ENCODE measurements around the gene ZNF521.
A peak's percentile ranks its signal among the peaks of the same experiment; 100 is the strongest.

Gene ZNF521

DNA sequence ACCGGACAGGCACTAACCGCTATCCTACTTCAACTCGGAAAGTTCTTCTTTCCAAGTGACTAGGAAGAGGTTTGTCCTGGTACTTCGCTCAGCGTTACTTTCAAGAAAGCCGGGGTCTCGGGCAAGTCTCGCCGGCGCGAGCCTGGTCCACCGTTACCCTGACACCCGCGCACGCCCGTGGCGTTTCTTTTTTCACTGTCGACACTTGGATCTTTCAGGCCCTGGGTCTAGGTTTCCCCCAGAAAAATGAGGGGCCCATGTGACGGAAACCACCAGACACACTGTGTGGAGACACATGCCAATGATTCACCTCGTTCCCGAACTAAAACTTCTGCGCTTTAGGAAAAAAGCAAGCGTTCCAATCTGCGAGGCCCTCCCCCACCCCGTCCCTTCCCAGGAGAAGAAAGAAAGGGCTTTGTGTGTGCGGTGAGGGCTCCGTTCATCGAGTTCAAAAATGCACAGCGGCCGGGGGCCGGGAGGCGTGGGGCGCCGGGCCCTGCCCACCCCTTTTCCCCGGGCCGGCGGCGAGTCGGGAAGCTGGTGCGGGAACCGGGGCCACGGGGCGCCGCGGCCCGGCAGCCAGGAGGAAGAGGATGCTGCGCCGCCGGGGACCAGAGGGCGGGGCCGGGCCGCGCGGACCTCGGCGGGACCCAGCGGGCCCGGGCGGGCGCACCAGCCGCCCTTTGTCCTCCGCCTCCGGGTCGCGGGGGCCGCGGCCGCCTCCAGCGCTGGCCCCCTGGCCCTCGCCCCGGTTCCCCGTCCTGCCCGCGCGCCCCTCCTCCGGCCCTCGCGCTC, 2.6 kb downstream of the ZNF521 start:
- TF ChIP-seq CTCF (IDR thresholded peaks at IDR 0.05; ENCODE audit: low read depth, low read length), result no peak
- H3K4me3 ChIP-seq (ENCODE audit: low read depth, low read length), result peak overlapping the region; percentile 84

DNA sequence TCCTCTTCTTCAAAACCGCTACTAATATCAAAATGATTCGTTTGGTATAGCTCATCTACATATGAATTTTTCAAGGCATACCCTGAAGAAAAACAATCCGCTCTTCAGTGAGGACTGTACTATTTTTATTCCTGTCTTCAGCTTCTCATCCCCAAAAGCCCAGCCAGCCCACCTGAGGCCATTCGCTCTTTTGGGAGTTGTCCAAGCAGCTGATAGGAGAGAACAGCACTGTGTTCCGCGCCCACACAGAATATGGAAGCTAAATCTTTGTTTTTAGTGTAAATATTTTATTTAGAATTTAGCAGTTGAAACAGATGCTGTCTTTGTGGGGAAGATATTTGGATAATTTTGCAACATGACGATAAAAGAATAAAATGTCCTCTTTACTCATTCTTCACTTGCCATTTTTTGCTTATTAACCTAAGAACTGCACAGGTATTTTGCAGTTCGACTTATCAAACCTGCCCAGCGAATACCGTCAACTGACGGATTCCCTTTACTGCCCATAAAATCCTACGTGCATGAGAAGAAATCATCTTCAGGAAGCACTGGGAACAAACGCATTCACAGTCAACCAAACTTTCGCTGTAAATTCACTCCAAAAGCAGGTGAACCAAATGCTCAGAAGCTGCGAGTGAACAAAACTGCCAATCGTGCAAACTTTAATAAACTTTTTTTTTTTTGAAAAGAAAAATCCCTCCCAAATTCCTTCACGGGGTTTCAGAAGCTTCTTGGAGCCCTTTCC, 3.4 kb downstream of the ZNF521 start:
- TF ChIP-seq CTCF (IDR thresholded peaks at IDR 0.05; ENCODE audit: low read depth, low read length), result no peak
- H3K4me3 ChIP-seq (ENCODE audit: low read depth, low read length), result peak overlapping the region; percentile 84

DNA sequence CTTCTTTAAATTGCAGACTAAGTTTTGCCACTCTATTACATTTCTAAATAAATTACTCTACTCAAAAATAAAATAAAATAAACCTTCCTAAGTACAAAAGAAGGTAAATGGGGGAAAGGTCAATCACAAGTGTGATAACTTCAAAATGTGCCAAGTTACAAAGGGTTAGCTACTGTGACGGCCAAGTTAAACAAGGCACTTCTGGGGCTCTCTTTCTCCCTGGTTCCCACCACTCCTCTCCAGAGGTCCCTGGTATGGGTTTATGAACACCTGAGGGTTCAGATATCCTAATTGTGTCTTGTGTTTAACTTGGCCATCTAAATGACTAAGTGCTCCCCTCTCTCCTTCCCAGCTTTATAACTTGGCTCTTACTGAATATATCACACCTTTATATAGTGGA, 5.4 kb downstream of the ZNF521 start:
- TF ChIP-seq CTCF (IDR thresholded peaks at IDR 0.05; ENCODE audit: low read depth, low read length), result no peak
- H3K4me3 ChIP-seq (ENCODE audit: low read depth, low read length), result no peak overlapping the region

GRCh38 chr18:25345081-25345866, 6.7 kb downstream of the ZNF521 start:
- H3K4me3 ChIP-seq (ENCODE audit: low read depth, low read length), result no peak overlapping the region
- no peak for TF ChIP-seq CTCF (IDR thresholded peaks at IDR 0.05; ENCODE audit: low read depth, low read length)

DNA sequence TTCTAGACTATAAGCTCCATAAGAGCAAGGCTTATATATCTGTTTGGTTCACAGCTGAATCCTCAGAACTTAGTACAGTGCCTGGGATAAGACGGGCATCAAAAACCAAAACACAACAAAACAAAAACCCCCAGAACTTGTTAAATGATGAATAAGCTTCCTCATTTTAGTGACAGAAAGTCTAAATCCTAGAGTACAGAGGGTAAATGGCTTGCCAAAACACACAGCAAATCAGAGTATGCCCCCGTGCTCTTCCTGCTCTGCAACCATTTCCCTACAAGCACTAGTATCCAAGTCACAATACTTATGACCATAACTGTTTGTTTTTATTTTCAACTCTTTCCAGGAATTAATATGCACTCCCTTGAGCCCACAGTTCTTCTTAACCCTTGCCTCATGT, 10.1 kb downstream of the ZNF521 start:
- H3K4me3 ChIP-seq (ENCODE audit: low read depth, low read length), result no peak overlapping the region
- no peak for TF ChIP-seq CTCF (IDR thresholded peaks at IDR 0.05; ENCODE audit: low read depth, low read length)

DNA sequence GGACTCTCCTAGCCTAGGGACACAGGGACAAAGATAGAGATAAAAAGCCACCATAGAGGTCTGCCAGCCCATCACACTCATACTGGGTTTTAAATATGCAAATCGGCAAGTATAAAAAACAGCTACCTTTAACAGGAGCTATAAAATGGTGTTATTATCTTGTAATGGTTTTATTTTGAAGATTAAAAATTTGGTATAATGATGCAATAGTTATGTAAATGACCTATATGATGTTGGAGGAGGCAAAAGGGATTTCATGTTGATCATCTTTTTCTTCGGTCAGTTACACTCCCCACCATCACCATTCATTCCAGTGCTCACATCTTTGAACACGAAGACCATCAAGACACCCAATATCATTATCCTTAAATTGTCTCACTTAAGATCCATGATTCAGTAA, 11.2 kb downstream of the ZNF521 start:
- H3K4me3 ChIP-seq (ENCODE audit: low read depth, low read length), result no peak overlapping the region
- TF ChIP-seq CTCF (IDR thresholded peaks at IDR 0.05; ENCODE audit: low read depth, low read length), result no peak
